Measurements from ENCODE around the gene RAF1.

Gene RAF1

DNA sequence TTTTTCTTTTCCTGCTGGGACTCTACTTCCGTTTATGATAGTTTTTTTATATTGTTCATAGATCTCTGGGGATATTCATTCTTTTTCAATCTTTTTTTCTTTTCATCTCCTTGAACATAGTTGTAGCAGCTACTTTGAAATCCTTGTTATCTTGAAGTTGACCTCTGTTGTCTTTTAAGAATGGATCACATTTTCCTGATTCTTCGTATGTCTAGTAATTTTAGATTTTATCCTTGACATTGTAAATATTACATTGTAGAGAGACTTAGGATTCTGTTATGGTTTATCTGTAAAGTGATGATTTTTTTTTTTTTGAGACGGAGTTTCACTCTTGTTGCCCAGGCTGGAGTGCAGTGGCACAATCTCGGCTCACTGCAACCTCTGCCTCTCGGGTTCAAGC, 86.5 kb downstream of the RAF1 start:
- Histone ChIP-seq H3K27me3 (replicated peaks; ENCODE audit: control insufficient read depth, insufficient read depth, low read length) (no peaks in the 10 kb centered on the region), H3K36me3 (ENCODE audit: control insufficient read depth, insufficient read depth, low read length, severe bottlenecking) (peaks cover 87% of the 10 kb centered on the region), H3K4me1 (ENCODE audit: control insufficient read depth, insufficient read depth, low read length) (peaks cover 53% of the 10 kb centered on the region), H3K9me3 (ENCODE audit: control insufficient read depth, low read length) (no peaks in the 10 kb centered on the region), H3K4me3 (ENCODE audit: low read length) (no peak overlapping the region), H3K9ac (ENCODE audit: low read length) (no peak overlapping the region)
- DNase-seq (ENCODE audit: low read depth): no peak

DNA sequence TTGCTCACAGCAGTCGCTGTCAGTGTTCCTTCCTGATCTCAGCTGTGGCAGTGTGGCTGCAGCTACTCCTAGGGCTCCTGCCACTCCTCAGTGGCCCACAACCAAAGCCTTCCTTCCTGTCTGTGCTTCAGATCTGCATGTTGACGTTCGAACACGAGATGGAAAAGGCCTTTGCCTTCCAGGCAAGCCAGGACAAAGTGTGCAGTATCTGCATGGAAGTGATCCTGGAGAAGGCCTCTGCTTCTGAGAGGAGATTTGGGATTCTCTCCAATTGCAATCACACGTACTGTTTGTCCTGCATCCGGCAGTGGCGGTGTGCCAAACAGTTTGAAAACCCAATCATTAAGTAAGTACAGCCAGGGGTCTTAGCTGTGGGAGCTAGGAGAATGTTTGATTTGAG, 89.3 kb downstream of the RAF1 start:
- H3K9ac ChIP-seq (ENCODE audit: low read length): no peak overlapping the region
- no peaks in the 10 kb centered on the region for H3K9me3 ChIP-seq (ENCODE audit: control insufficient read depth, low read length)
- peaks cover 49% of the 10 kb centered on the region for H3K4me1 ChIP-seq (ENCODE audit: control insufficient read depth, insufficient read depth, low read length)
- peaks cover 91% of the 10 kb centered on the region for H3K36me3 ChIP-seq (ENCODE audit: control insufficient read depth, insufficient read depth, low read length, severe bottlenecking)
- no peak for DNase-seq (ENCODE audit: low read depth)
- H3K27me3 ChIP-seq (replicated peaks; ENCODE audit: control insufficient read depth, insufficient read depth, low read length): no peaks in the 10 kb centered on the region
- no peak overlapping the region for H3K4me3 ChIP-seq (ENCODE audit: low read length)

DNA sequence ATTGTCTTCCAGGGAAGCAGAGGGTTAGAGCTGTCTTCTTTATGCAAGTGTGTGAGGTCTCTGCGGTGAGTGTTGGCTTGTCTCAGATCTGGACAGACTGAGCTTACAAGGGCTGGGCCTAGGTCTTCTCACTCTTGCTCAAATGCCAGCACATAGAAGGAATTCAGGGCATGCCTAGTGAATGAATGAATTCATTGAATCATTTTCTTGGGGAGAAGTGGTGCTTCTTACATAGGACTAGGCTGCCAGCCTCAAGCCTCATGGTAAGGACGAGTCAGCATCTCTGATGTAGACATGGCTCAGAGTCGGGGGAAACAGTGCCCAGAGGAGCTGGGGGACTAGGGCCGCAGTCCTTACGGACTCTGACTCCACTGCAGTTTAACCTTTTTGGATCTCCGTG, 89.8 kb downstream of the RAF1 start:
- no peaks in the 10 kb centered on the region for H3K27me3 ChIP-seq (replicated peaks; ENCODE audit: control insufficient read depth, insufficient read depth, low read length)
- no peak for DNase-seq (ENCODE audit: low read depth)
- no peak overlapping the region for H3K4me3 ChIP-seq (ENCODE audit: low read length)
- H3K36me3 ChIP-seq (ENCODE audit: control insufficient read depth, insufficient read depth, low read length, severe bottlenecking): peaks cover 90% of the 10 kb centered on the region
- H3K9me3 ChIP-seq (ENCODE audit: control insufficient read depth, low read length): no peaks in the 10 kb centered on the region
- H3K4me1 ChIP-seq (ENCODE audit: control insufficient read depth, insufficient read depth, low read length): peaks cover 45% of the 10 kb centered on the region
- H3K9ac ChIP-seq (ENCODE audit: low read length): no peak overlapping the region

DNA sequence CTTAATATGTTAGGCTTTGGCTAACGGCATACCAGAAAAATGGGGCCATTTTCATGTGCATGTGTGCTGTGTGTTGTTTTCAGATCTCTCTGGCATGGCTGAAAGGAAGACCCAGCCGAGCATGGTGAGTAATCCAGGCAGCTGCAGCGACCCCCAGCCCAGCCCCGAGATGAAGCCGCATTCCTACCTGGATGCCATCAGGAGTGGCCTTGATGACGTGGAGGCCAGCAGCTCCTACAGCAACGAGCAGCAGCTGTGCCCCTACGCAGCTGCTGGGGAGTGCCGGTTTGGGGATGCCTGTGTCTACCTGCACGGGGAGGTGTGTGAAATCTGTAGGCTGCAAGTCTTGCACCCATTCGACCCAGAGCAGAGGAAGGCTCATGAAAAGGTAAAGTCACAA, 91.9 kb downstream of the RAF1 start:
- no peak for DNase-seq (ENCODE audit: low read depth)

DNA sequence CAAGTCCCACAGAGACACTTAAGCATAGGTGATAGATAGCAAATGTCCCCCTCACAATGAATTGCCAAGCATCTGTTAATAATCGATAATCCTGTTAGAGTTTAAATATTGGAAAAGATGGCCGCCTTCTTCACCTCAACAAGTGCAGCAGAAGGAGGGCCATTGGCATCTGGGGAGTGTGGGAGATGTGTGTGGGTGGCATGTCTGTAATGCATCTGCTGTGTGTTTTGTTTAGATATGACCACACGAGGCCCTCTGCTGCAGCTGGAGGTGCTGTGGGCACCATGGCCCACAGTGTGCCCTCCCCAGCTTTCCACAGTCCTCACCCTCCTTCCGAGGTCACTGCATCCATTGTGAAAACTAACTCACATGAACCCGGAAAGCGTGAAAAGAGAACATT, 94.1 kb downstream of the RAF1 start:
- Histone ChIP-seq H3K9me3 (ENCODE audit: control insufficient read depth, low read length) (no peaks in the 10 kb centered on the region), H3K27me3 (replicated peaks; ENCODE audit: control insufficient read depth, insufficient read depth, low read length) (no peaks in the 10 kb centered on the region), H3K4me1 (ENCODE audit: control insufficient read depth, insufficient read depth, low read length) (peaks cover 19% of the 10 kb centered on the region), H3K36me3 (ENCODE audit: control insufficient read depth, insufficient read depth, low read length, severe bottlenecking) (peaks cover 63% of the 10 kb centered on the region), H3K4me3 (ENCODE audit: low read length) (no peak overlapping the region), H3K9ac (ENCODE audit: low read length) (no peak overlapping the region)
- no peak for DNase-seq (ENCODE audit: low read depth)

More for the DNA sequence above, 91.9 kb downstream of the RAF1 start:
- Histone ChIP-seq H3K4me3 (ENCODE audit: low read length) (no peak overlapping the region), H3K36me3 (ENCODE audit: control insufficient read depth, insufficient read depth, low read length, severe bottlenecking) (peaks cover 78% of the 10 kb centered on the region), H3K9ac (ENCODE audit: low read length) (no peak overlapping the region), H3K4me1 (ENCODE audit: control insufficient read depth, insufficient read depth, low read length) (peaks cover 35% of the 10 kb centered on the region), H3K9me3 (ENCODE audit: control insufficient read depth, low read length) (no peaks in the 10 kb centered on the region), H3K27me3 (replicated peaks; ENCODE audit: control insufficient read depth, insufficient read depth, low read length) (no peaks in the 10 kb centered on the region)

DNA sequence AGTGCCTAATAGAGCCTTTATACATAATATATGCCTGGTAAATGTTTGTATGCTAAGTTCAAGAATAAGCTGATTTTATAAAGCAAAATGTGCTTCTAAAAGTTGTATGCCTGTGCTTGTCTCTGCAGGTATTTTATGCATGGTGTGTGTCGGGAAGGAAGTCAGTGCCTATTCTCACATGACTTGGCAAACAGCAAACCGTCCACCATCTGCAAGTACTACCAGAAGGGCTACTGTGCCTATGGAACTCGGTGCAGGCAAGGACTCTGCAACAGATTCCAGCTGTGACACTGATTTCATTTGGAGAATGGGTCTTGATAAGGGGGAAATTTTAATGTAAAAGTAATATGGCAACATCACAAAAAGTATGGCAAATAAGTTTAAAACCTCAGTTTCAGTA, 95.2 kb downstream of the RAF1 start:
- Histone ChIP-seq H3K4me3 (ENCODE audit: low read length) (no peak overlapping the region), H3K27me3 (replicated peaks; ENCODE audit: control insufficient read depth, insufficient read depth, low read length) (no peaks in the 10 kb centered on the region), H3K4me1 (ENCODE audit: control insufficient read depth, insufficient read depth, low read length) (peaks cover 11% of the 10 kb centered on the region), H3K9ac (ENCODE audit: low read length) (no peak overlapping the region), H3K36me3 (ENCODE audit: control insufficient read depth, insufficient read depth, low read length, severe bottlenecking) (peaks cover 52% of the 10 kb centered on the region), H3K9me3 (ENCODE audit: control insufficient read depth, low read length) (no peaks in the 10 kb centered on the region)
- no peak for DNase-seq (ENCODE audit: low read depth)

DNA sequence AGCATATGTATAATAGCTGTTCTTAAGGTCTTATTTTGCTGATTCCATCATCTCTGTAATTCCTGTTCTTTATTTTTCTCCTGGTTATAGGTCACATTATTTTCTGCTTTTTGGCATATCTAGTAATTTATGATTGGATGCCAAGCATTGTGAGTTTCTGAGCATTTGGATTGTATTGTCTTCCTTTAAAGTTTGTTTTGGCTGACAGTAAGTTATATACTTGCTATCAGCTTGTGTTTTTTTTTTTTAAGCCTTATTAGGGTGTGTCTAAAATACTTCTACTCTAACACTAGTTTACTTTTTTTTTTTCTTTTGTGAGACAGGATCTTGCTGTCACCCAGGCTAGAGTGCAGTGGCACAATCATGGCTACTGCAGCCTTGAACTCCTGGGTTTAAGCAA, 96.9 kb downstream of the RAF1 start:
- Histone ChIP-seq H3K9me3 (ENCODE audit: control insufficient read depth, low read length) (no peaks in the 10 kb centered on the region), H3K9ac (ENCODE audit: low read length) (no peak overlapping the region), H3K27me3 (replicated peaks; ENCODE audit: control insufficient read depth, insufficient read depth, low read length) (no peaks in the 10 kb centered on the region), H3K36me3 (ENCODE audit: control insufficient read depth, insufficient read depth, low read length, severe bottlenecking) (peaks cover 36% of the 10 kb centered on the region), H3K4me3 (ENCODE audit: low read length) (no peak overlapping the region), H3K4me1 (ENCODE audit: control insufficient read depth, insufficient read depth, low read length) (peaks cover 15% of the 10 kb centered on the region)
- DNase-seq (ENCODE audit: low read depth): no peak

DNA sequence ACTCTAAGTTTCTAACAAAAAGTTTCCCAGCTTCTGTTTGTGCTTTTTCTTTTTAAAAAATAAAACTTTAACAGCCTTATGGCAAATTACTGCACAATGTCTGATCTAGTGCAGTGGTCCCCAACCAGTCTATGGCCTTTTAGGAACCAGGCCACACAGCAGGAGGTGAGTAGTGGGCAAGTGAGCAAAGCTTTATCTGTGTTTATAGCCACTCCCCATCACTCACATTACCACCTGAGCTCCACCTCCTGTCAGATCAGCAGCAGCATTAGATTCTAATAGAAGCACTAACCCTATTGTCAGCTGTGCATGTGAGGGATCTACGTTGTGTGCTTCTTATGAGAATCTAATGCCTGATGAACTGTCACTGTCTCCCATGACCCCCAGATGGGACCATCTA, 101.5 kb downstream of the RAF1 start:
- no peak for DNase-seq (ENCODE audit: low read depth)
- H3K4me3 ChIP-seq (ENCODE audit: low read length): no peak overlapping the region
- H3K9me3 ChIP-seq (ENCODE audit: control insufficient read depth, low read length): no peaks in the 10 kb centered on the region

DNA sequence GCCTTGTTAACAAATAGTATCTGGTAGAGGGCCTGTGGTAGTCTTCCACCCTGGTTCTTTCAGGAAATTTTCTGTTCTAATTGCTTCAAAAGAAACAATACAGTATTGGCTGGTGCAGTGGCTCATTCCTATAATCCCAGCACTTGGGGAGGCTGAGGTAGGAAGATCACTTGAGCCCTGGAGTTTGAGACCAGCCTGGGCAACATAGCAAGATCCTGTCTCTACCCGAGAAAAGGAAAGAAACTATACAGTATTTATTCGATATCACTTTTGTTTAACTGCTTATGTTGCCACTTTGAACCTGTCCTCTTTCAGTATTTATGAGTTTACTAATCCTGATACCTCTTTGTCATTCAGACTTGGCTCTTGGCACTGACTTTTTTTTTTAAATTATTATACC, 102.5 kb downstream of the RAF1 start:
- no peak for DNase-seq (ENCODE audit: low read depth)
- Histone ChIP-seq H3K9ac (ENCODE audit: low read length) (no peak overlapping the region), H3K27me3 (replicated peaks; ENCODE audit: control insufficient read depth, insufficient read depth, low read length) (no peaks in the 10 kb centered on the region), H3K9me3 (ENCODE audit: control insufficient read depth, low read length) (no peaks in the 10 kb centered on the region), H3K4me3 (ENCODE audit: low read length) (no peak overlapping the region), H3K36me3 (ENCODE audit: control insufficient read depth, insufficient read depth, low read length, severe bottlenecking) (no peaks in the 10 kb centered on the region), H3K4me1 (ENCODE audit: control insufficient read depth, insufficient read depth, low read length) (peaks cover 40% of the 10 kb centered on the region)

More for the DNA sequence above, 101.5 kb downstream of the RAF1 start:
- no peaks in the 10 kb centered on the region for H3K27me3 ChIP-seq (replicated peaks; ENCODE audit: control insufficient read depth, insufficient read depth, low read length)
- peaks cover 40% of the 10 kb centered on the region for H3K4me1 ChIP-seq (ENCODE audit: control insufficient read depth, insufficient read depth, low read length)
- no peaks in the 10 kb centered on the region for H3K36me3 ChIP-seq (ENCODE audit: control insufficient read depth, insufficient read depth, low read length, severe bottlenecking)
- H3K9ac ChIP-seq (ENCODE audit: low read length): no peak overlapping the region

DNA sequence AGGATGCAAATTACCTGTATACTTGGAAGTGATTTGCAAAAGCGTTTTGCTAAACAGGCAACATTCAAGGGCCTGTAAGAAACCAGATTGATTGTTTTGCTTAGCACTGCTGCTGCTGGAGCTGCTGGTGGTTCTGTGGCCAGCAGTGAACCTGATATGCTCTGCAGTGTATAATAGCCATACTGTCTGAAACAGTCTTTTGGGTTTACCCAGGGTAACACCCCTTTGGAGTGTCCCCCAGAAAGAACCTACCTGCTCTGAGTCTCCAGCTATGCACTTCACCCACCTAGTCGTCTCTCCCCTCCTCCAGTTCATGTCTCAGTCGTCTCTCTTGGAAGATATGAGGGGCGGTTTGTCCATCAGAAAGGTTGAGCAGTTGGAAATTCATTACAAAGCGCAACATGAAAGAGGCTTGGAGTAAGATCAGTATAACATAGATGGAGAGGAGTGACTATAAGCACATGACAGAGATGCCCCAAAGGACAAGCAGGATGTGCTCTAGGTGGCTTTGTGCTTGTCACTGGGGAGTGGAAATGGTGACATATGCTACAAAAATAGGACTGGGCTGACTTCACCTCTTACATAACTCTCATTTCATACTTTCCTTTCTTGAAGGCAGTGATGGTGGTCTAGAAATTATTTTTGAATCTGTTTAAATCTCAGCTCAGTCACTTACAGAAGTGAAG, 103.3 kb downstream of the RAF1 start:
- Histone ChIP-seq H3K9ac (ENCODE audit: low read length) (no peak overlapping the region), H3K9me3 (ENCODE audit: control insufficient read depth, low read length) (no peaks in the 10 kb centered on the region), H3K4me3 (ENCODE audit: low read length) (no peak overlapping the region), H3K4me1 (ENCODE audit: control insufficient read depth, insufficient read depth, low read length) (peaks cover 40% of the 10 kb centered on the region), H3K36me3 (ENCODE audit: control insufficient read depth, insufficient read depth, low read length, severe bottlenecking) (no peaks in the 10 kb centered on the region), H3K27me3 (replicated peaks; ENCODE audit: control insufficient read depth, insufficient read depth, low read length) (no peaks in the 10 kb centered on the region)
- DNase-seq (ENCODE audit: low read depth): no peak

DNA sequence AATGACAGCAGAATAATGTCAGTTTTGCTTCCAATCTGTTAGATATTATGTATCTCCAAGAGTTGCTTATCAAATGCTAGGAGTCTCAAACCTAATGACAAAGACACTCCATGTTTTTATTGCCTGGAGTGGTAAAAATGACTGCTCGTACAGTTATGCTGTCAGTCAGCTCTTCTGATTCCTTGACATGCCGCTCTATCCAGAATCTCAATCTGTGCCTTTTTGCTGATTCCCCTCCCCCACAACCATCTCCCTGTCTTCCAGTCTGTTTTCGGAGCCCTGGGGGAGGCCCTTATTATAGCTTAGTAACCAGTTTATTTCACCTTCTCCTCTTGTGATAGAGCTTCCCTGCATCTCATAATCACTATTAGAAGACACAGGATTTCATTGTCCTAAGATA, 104.4 kb downstream of the RAF1 start:
- no peak for DNase-seq (ENCODE audit: low read depth)
- Histone ChIP-seq H3K9ac (ENCODE audit: low read length) (no peak overlapping the region), H3K36me3 (ENCODE audit: control insufficient read depth, insufficient read depth, low read length, severe bottlenecking) (no peaks in the 10 kb centered on the region), H3K4me1 (ENCODE audit: control insufficient read depth, insufficient read depth, low read length) (peaks cover 33% of the 10 kb centered on the region), H3K4me3 (ENCODE audit: low read length) (no peak overlapping the region), H3K9me3 (ENCODE audit: control insufficient read depth, low read length) (no peaks in the 10 kb centered on the region), H3K27me3 (replicated peaks; ENCODE audit: control insufficient read depth, insufficient read depth, low read length) (no peaks in the 10 kb centered on the region)

DNA sequence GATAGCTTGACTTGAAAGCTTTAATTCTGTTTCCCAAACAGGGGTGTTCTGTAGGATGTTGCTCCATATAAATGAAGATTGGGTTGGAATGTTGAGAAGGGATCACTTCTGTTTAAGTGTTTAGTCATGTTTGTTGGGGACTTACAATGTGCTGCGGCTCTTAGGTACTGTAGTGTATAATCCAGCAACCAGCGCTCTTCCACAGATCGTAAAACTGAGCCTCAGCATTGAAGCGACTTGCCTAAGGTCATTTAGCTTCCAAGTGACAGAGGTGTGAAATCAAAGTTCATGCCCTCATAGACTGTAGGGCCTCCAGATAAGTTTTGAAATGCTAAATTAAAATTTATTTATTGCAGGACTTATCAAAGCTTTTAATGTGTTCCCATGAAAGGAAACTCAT, 105.2 kb downstream of the RAF1 start:
- H3K4me3 ChIP-seq (ENCODE audit: low read length): peak overlapping the region; percentile 94
- peak overlapping the region; percentile 93 for H3K9ac ChIP-seq (ENCODE audit: low read length)
- H3K36me3 ChIP-seq (ENCODE audit: control insufficient read depth, insufficient read depth, low read length, severe bottlenecking): no peaks in the 10 kb centered on the region
- H3K27me3 ChIP-seq (replicated peaks; ENCODE audit: control insufficient read depth, insufficient read depth, low read length): no peaks in the 10 kb centered on the region
- DNase-seq (ENCODE audit: low read depth): peak; percentile 11
- no peaks in the 10 kb centered on the region for H3K9me3 ChIP-seq (ENCODE audit: control insufficient read depth, low read length)
- H3K4me1 ChIP-seq (ENCODE audit: control insufficient read depth, insufficient read depth, low read length): peaks cover 33% of the 10 kb centered on the region
